Body of pancreas (tissue), 4 donors: ENCODE measurements around the gene MKI67. TPM values are rescaled to one million over a fixed set of nuclear protein-coding genes. Genes with fewer than 3 reads are reported as not detected.

Experiments
- ATAC-seq: fragments of 150-250 bp; one replicate; pipeline ENCODE4 v1.9.1; 2016
- DNase-seq, 4 donors: peaks; one replicate each; pipeline ENCODE4 v3.0.0-alpha.2; 2019
- H3K27ac ChIP-seq, 4 donors: fragments of 200-600 bp; sonication (generic); 1 replicate in 3 of 4; 2 replicates in 1 of 4; pipeline versions ENCODE4 v1.5.1 to v1.6.1; 2016 to 2019; ENCODE audit warnings: mild to moderate bottlenecking in 1 of 4, mixed read lengths in 1 of 4, moderate library complexity in 1 of 4
- H3K27me3 ChIP-seq, 2 donors: fragments of 200-600 bp; sonication (generic); one replicate each; pipeline ENCODE4 v1.6.0; 2016; ENCODE audit warnings: mild to moderate bottlenecking in 1 of 2
- H3K36me3 ChIP-seq, 2 donors: fragments of 200-600 bp; sonication (generic); replicated peaks in 1 of 2; 2 replicates each; pipeline ENCODE4 v1.5.1; 2016; ENCODE audit warnings: low read depth in 2 of 2; ENCODE audit not compliant: insufficient read depth in 1 of 2
- H3K4me1 ChIP-seq: fragments of 200-600 bp; sonication (generic); one replicate; pipeline ENCODE4 v1.6.0; 2016
- H3K4me3 ChIP-seq, 2 donors: fragments of 200-600 bp; sonication (generic); 1 replicate in 1 of 2; 2 replicates in 1 of 2; pipeline ENCODE4 v1.5.1; 2016 to 2019
- H3K9me3 ChIP-seq, 3 donors: fragments of 200-600 bp; sonication (generic); 1 replicate in 2 of 3; 2 replicates in 1 of 3; pipeline ENCODE4 v1.5.1; 2016
- POLR2A ChIP-seq, 3 donors: fragments of 450-650 bp; IDR thresholded peaks; one replicate each; pipeline ENCODE4 v1.6.1; 2016; ENCODE audit warnings: antibody characterized with exemption in 3 of 3, mild to moderate bottlenecking in 2 of 3
- WGBS, 2 donors: methylation state at CpG; one replicate each; pipeline ENCODE4 v1.1.5; 2017; 5-methylcytosine and 5-hydroxymethylcytosine counted together
- intact Hi-C: fragments of 100-400 bp; cut with DNase I; formaldehyde crosslinking; loops from one replicate; pipeline ENCODE4 v1.15.1; 2023
- total RNA-seq, 2 donors: library from RNA; depleted of rRNA; stranded (reverse); fragments of >200 nt; gene quantifications; one replicate each; pipeline ENCODE4 v1.1.0, GENCODE V29; 2016
- TF ChIP-seq, protein P1 (sequence below), 7 experiments: fragments of 450-650 bp in 4 of 7; fragments of 200-600 bp in 3 of 7; sonication (generic) in 3 of 7; IDR thresholded peaks; one replicate each; pipeline ENCODE4 v1.5.1; 2016 to 2019; ENCODE audit warnings: antibody characterized with exemption in 7 of 7

The MKI67 gene
- total RNA-seq, 2 donors from 2014 or later: under 0.01 to 0.33 TPM

DNA sequence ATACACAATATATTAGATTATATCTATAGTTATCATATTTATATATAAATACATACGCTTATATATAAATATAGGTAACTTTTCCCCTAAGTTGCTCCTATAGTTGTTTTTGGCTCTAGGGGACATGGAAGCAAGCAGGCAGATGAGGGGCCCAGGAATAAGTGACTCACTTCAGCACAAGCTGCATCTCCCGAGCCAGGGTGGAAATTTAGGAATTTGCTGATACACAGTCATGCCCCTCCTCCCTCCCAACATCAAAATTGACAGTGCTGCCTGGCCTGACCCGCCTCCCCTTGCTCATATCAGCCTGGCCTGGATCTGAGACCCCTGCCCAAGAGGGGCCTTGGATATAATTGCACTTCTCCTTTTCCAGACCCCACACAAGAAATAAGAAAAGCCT is 33.8 kb downstream of the MKI67 start:
- no peak for ATAC-seq

GRCh38 chr10:128091636-128092210 is 34.5 kb downstream of the MKI67 start:
- DNase-seq (no peak), ATAC-seq (no peak)
- intact Hi-C loops: no loop called here
- WGBS, 2 donors: 66 to 68% methylated on average over 13 to 17 of the region's 17 CpGs
- Histone ChIP-seq H3K4me3 (no peak overlapping the region), H3K27ac (no peak overlapping the region), H3K9me3 (no peaks in the 10 kb centered on the region), H3K4me1 (no peaks in the 10 kb centered on the region), H3K36me3 (no peaks in the 10 kb centered on the region), H3K27me3 (no peaks in the 10 kb centered on the region)
- no peak for TF ChIP-seq POLR2A (IDR thresholded peaks at IDR 0.05)
- TF ChIP-seq, protein P1, sequence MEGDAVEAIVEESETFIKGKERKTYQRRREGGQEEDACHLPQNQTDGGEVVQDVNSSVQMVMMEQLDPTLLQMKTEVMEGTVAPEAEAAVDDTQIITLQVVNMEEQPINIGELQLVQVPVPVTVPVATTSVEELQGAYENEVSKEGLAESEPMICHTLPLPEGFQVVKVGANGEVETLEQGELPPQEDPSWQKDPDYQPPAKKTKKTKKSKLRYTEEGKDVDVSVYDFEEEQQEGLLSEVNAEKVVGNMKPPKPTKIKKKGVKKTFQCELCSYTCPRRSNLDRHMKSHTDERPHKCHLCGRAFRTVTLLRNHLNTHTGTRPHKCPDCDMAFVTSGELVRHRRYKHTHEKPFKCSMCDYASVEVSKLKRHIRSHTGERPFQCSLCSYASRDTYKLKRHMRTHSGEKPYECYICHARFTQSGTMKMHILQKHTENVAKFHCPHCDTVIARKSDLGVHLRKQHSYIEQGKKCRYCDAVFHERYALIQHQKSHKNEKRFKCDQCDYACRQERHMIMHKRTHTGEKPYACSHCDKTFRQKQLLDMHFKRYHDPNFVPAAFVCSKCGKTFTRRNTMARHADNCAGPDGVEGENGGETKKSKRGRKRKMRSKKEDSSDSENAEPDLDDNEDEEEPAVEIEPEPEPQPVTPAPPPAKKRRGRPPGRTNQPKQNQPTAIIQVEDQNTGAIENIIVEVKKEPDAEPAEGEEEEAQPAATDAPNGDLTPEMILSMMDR (IDR thresholded peaks at IDR 0.05): no peak

More for the DNA sequence above, 33.8 kb downstream of the MKI67 start:
- Histone ChIP-seq H3K27ac (no peak overlapping the region), H3K27me3 (no peaks in the 10 kb centered on the region), H3K4me3 (no peak overlapping the region), H3K4me1 (no peaks in the 10 kb centered on the region), H3K9me3 (no peaks in the 10 kb centered on the region), H3K36me3 (no peaks in the 10 kb centered on the region)
- intact Hi-C loops: no loop called here
- TF ChIP-seq POLR2A (IDR thresholded peaks at IDR 0.05): no peak
- TF ChIP-seq, protein P1 (IDR thresholded peaks at IDR 0.05): no peak
- WGBS, 2 donors: 66 to 83% methylated on average over 3 of the region's 3 CpGs
- no peak for DNase-seq

GRCh38 chr10:128087884-128088709 is 38.1 kb downstream of the MKI67 start:
- no peak for ATAC-seq
- no peaks in the 10 kb centered on the region for H3K27me3 ChIP-seq
- H3K27ac ChIP-seq: no peak overlapping the region
- no peaks in the 10 kb centered on the region for H3K36me3 ChIP-seq
- no peaks in the 10 kb centered on the region for H3K4me1 ChIP-seq
- no peak for DNase-seq
- intact Hi-C loops: no loop called here
- TF ChIP-seq, protein P1 (IDR thresholded peaks at IDR 0.05): no peak
- no peak for TF ChIP-seq POLR2A (IDR thresholded peaks at IDR 0.05)
- H3K4me3 ChIP-seq: no peak overlapping the region
- no peaks in the 10 kb centered on the region for H3K9me3 ChIP-seq
- WGBS, 2 donors: 36 to 41% methylated on average over 12 of the region's 12 CpGs

DNA sequence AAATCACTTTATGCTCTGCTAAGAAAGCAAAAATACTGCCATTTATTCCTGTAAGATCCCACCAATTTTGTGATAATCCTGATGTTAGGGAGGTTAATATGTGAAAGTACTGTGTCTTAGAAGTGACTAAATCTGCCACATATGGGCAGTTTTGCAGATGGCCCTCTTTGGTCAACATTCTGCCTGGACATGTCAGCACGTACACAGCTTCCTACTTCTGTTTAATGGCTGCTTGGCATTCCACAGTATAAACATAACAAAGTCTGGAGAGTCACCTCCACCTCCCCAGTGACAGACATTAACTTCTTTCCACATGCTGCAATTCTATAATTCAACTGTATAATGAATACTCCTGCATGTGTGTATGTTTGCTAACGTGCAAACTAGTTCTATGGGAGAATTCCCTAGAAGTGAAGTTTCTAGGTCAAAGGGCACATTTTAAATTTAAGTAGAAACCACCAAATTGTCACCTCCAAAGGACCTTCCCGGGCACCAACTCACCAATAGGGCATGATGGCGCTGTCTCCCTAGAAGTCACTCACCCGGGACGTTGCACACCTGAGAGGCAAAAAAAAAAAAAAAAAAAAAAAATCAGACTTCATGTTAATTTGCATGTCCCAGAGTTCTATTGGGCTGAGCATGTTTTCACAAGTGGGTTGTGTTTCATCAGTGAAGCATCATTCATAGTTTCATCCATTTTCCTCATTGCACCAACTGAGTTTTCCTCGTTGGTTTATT is 38.9 kb downstream of the MKI67 start:
- Histone ChIP-seq H3K27ac (no peak overlapping the region), H3K27me3 (no peaks in the 10 kb centered on the region), H3K4me1 (no peaks in the 10 kb centered on the region), H3K36me3 (no peaks in the 10 kb centered on the region), H3K9me3 (no peaks in the 10 kb centered on the region), H3K4me3 (no peak overlapping the region)
- TF ChIP-seq, protein P1 (IDR thresholded peaks at IDR 0.05): no peak
- TF ChIP-seq POLR2A (IDR thresholded peaks at IDR 0.05): no peak
- DNase-seq (no peak), ATAC-seq (no peak)
- intact Hi-C loops: no loop called here
- 55 to 62% methylated on average over 7 of the region's 7 CpGs for WGBS, 2 donors
